Stimulated activated CD8-positive, alpha-beta memory T cell treated with anti-CD3 and anti-CD28 coated beads, Interleukin-15, amount 100 ng/mL, for 4 hours (primary cell): ENCODE measurements around the gene BST1.
"Not testable (repeated sequence)": the region's sequence is repeated elsewhere in the genome, so short reads cannot be mapped to it uniquely, and the experiment has no call there.

Experiments
- DNase-seq, 2 donors: peaks; one replicate each; pipeline ENCODE4 v3.0.0-alpha.2; 2020; ENCODE audit warnings: low read depth in 2 of 2

The BST1 gene

DNA sequence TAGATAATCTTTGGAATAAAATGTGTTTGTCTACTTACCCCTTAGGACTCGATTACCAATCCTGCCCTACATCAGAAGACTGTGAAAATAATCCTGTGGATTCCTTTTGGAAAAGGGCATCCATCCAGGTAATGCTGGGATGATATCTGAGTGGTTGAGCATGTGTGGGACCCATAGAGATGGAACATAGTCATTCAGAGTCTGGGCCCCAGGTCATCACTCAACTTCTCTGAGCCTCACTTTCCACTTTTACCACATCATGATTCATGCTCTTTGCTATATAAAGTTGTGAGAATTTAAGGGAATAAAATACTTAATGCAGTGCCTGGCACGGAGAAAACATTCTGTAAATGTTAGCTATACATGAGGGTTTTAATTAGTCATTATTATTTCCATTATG, 8.9 kb downstream of the BST1 start:
- no peak for DNase-seq

DNA sequence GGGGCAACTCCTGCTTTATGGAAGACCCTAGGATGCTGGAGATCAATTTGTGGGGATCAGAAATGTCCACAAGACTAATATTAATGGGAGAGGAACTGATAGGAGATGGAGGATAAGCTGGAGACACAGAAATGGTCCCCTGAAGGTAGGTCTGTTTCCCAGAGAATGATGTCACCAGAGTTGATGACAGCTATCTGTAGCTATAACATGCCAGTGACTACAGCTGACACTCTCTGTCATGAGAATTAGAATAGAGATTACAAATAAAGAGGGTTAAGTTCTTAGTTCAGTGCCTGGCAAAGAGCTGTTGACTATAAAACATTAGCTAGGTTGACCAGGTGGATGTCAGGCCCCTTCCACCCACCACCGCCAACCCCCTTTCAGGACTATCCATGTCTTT, 9.3 kb downstream of the BST1 start:
- DNase-seq, result no peak

DNA sequence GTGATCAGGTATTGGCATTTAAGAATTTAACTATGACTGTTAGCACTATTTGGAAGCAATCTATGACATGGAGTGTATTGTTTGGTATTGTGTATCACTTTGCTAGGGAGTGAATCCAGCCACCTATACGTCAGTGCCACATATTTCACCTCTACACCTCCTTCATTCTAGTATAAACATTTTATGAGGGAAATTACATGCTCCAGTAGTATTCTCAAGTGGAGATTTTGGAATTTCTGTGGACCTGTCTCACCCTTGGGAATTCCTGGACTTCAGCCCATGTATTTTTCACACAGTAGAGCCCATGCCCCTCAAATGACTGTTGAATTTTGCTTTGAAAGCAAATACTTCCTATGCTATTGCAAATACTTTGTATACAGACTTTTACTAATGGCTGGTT, 11.3 kb downstream of the BST1 start:
- DNase-seq, result no peak

DNA sequence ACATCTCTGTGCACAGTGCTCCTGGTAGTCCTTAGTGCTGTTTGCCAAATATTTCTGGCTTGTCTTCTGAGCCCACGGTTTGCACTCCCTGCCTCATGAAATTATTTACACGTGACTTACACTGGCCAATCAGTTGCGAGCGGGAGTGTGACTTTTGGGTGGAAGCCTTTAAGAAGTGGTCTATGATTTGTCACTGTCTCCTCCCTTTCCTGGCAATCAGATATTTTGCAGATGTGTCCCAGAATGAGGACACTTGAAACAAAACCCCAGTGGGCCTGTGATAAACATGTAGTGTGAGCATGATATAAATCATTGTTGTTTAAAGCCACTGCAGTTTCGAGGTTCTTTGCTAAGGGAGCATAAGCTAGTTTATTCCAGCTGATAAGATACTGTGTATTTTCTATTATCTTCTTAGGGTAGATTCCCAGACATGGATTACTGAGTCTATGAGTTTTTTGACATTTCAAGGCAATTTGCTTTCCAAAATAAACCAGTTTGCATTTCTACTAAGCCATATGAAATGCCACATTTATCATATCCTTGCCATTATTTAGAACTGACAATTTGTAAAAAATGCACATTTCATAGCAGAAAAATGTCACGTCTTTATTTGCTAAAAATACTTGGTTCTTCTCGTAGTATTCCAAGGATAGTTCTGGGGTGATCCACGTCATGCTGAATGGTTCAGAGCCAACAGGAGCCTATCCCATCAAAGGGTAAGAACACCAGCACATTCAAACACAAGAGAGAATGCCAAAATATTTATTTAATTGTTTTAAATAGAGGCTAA, 12.0 kb downstream of the BST1 start:
- DNase-seq, result no peak

DNA sequence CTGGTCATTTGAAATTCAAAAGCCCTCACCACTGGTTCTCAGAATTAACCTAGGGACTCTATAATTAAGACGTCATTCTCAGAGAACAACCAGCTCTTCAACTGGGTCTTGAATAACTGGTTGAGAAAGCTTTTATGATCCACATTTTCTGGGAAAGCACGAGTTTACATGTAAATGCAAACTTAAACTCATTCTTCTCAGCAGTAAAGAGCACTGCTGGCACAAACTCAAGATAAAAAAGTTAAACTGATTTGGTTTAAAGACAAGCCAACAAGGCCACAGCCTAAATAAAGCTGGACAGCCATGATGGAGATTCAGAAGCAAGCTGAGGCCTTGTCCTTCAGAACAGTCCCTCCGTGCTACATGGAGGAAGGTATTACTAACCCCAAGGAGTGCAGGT, 13.2 kb downstream of the BST1 start:
- DNase-seq, result no peak

DNA sequence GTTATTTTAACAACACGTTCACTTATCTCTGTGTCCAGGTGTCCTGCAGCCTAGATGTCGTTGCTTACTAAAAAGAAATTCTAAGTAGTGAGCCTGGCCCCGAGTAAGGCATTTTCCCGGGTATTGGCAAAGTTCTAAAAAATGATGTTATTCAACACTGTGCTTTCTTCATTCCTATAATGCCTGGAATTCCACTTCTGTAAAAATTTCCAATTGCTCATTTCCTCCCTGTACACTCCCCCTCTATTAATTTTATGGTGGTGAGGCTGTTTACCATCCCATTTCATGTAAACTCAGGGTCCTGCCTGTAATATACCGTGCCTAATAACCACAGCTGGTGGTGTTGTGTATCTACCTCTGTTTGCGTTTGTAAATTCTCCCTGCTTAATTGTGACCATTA, 14.2 kb downstream of the BST1 start:
- no peak for DNase-seq

DNA sequence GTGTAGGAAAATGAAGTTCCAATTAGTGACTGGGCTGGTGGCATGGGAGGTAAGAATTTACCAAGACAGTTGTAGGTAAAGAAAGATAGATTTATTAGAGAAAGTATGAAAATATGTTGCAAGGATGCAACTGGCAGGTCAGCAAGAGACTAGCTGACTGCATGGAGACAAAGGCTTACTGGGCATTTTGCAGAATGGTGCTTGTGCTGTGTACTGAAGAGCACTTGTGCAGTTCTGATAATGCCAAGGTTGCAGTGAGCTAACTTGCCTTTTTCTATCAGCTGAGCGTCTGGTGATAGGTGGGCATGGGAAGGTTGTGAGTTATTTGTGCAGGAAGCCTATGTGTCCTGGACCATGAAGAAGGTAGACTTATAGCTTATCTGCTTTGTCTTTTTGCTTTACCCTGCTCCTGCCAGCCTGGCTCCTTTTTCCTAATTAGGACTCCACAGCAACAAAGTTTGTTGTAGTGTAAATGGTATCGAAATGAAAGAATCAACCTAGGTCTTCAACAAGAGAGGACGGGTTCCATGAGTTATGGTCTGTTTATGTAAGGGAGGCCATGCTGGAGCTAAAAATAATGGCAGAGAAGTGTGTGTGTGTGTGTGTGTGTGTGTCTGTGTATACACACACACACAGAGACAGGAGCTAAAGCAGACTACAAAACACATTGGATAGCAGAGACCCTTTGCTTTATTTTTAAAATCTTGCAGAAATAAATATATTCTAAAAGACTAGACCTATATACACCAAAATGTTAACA, 15.0 kb downstream of the BST1 start:
- DNase-seq, result no peak

DNA sequence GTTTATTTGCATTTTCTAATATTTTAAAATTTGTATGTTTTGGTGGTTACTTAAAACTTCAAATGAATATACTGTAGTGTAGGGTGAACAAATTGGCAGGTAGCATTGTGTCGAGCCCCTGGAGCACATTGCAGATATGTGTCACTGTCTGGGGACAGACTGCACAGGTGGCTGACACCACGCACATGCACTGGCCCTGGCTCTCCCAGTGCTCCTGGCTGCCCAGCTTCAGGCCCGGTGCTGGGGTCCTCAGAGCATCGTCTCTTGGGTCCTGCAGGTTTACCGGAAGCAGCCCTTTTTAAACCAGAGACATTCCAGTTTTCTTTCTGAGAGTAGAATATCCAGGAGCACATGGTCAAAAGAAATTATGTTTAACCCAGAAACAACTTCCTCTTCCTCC, 15.6 kb downstream of the BST1 start:
- DNase-seq, result no peak

DNA sequence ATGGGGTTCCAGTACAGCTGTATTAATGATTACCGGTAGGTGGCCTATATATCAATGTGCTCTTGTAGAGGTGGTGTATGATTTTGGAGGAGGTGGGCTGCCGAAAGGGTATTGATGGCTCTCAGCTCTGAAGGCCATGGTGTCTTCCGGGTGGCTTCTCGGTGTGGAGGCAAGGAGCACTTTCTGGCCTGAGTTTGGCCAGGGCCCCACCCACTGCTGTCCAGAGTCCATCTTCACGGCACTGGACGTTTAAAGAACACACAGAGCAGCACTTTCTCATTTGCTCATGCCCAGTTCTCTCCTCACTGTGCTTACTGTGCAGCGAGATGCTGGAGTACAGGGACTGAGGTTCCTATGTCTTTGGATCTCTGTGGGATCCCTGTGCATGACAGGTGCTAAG, 16.1 kb downstream of the BST1 start:
- DNase-seq, result no peak

DNA sequence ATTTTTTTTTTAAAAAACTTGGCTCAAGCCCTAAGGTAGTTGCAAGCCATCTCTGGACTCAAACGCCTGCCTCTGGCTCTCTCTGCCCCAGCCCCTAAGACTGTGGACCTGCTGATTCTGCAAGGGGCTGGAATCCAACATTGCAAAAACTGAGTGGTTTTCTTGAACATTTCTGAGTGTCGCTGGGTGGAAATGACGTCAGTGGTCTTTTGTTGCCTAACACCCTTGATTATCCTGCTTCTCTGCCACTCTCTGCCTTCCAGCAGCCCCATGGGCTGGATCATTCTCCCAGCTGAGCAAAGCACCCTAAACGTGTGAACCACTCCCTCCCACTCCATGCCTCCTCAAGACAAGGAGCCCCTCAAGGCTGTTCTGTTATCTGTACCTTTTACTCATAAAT, 16.6 kb downstream of the BST1 start:
- no peak for DNase-seq

DNA sequence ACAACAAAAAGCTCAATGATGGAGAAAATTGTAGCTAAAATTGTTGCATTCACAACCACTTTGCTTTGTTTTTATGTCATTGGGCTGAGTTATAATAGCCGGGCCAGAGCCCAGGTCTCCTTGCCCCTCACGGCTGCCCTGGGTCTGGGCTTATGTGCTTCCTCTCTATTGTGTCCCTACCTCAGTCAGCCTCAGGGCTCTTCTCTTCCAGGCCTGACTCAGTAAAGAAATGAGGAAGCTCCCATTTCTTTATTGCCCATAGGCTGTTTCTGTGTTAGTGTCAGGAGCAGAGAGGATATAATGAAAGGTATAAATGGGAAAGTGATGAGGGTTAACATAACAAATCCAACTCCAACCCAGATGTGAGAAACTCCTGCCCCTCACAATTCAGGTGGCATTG, 18.0 kb downstream of the BST1 start:
- no peak for DNase-seq

DNA sequence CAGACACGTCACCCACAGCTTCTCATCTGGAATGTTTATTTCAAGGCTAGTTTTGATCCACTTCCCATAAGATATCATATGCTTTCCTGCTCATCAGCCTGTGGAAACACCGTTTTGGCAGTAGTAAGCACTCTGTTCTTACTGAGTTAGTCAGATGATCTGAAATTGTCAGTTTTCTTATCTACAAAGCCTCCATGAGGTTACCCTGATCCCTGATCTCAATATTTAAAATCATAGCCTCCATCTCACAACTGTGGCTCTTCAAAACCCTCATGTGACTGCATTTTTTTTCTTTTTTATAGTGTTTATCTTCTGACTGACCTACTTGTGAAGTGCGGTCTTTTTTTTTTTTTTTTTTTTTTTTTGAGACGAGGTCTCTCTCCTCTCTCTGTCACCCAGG, 22.7 kb downstream of the BST1 start:
- DNase-seq, result no peak

DNA sequence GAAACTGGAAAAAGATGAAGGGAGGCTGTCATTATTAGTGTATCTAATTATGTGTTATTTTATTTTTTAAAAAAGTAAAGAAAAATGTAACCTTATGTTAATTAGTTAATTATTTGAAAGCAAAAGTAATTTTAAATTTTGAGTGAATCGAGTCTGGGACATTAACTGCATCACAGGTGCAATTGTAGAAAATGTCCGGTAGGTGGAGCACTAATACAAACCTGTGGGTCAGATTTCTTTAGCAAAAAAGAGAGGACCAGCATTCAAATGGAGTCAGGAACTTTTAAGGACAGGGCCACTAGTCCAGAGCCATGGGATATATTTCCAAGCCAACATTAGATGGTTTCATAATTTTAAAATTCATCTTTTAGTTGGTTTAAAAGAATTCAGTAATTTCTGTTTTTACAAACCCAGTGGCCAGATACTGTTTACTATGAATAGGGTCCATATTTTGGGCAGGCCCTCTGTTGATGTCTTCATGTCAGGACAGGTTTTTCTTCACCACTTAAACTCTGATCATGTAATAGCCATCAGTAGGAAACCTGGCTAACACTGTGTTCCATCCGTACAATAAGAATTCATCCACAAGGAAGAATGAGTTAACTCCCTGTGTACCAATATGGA, 27.2 kb downstream of the BST1 start:
- DNase-seq, result peak in 1 of 2 donors; percentile 7

DNA sequence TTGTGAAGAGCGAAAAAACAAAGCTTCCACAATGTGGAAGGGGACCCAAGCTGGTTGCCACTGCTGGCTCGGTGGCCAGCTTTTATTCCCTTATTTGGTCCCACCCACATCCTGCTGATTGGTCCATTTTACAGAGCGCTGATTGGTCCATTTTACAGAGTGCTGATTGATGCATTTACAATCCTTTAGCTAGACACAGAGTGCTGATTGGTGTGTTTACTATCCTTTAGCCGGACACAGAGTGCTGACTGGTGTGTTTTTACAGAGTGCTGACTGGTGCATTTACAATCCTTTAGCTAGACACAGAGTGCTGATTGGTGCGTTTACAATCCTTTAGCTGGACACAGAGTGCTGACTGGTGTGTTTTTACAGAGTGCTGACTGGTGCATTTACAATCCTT, 30.2 kb downstream of the BST1 start:
- not testable (repeated sequence) for DNase-seq

DNA sequence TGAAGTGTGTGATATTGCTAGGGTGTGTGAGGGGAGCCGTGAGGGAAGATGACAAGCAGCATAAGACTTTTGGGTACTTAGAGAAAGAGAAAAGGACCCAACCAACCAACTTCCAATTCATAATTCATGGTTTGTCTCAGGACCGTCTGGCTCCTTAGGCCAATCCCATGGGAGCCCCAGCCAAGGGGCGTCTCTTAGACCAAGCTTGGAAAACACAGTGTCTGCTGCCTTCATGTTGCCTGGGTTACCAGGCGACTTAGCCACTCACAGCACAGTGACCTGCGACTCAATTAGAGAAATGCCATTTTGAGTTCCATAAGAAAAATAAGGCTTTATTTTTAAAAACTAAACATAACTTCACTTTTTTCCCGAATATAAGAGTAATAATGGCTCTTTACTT, 32.7 kb downstream of the BST1 start:
- DNase-seq, result no peak

DNA sequence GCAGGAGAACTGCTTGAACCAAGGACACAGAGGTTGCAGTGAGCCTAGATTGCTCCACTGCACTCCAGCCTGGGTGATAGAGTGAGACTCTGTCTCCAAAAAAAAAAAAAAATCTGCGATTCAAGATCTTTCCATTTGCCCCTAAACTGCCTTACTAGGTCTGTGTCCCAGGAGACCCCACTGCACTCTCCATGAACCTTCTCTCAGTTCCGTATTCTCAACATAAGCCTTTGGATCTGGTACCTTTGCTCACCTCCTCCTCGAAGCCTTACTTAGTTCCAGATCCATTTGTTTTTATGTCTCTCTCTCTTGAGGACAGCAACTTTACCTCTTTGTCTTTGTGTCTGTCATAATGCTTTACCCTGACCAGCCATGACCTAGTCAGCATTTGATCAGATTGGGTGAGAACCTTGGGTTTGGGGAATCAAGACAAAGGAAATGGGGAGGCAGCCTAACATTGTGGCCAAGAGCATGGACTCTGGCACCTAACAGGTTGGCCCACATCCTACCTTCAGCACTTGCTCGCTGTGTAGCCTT, 33.7 kb downstream of the BST1 start:
- no peak for DNase-seq

DNA sequence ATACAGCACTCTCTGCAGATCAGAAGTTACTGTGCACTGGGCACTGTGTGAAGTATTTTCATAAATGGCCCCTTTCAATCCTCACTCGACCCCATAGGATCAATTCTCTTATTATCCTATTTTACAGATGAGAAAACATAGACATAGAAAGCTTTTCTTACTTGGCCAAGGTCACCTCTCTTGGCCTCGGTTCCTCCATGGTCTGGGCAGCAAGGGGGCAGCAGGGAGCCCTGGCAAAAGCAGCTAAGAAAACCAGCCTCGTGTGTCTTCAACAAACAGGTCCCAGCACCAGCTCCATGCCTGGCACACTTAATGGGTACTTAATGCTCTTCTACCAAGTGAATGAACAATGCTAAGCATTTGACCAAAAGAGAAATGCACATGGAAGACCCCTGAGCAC, 34.4 kb downstream of the BST1 start:
- DNase-seq, result no peak

DNA sequence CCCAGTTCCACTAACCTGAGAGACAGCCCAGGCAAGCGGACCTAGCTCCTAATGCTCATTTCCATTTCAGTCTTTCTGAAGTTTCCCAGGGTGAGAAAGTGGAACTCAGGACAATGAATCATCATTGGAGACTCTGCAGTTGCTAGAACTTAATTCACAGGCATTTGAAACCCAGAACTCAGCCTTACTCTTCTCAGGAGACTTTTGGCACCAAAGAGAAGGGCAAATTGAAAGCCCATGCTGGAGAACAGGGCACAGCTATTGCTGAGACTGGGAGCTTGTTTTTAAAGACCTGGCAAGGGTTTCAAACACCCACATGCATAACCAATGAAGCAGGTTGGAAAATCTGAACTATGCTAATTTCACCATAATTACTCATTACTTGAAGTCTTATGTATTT, 36.0 kb downstream of the BST1 start:
- DNase-seq, result no peak

DNA sequence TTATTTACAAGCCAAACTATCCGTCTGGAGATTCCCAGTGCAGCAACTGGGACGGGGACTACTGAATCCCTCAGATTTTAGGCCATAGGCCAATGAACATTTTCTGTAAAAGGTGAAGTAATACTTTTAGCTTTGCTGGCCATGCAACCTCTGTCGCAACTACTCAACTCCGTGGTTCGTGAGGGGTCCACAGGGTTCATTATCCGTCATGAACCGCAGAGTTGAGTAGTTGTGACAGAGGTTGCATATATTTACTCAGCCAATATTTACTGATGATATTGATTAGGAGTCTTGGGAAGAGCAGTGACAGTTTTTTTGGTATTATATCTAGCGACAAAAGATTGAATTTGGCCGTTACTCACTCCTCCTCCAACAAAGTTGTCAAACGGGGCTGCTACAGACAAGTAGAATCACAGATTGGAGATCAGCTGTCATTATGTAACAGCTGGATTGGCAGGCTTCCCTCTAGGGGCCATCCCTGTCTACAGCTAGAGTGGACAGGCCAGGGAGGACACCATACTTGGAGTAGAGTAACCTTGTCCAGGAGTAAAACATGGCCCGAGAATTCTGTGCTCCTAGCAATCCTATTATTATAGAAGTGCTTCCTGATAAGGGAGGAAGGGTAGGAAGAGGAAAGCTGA, 38.0 kb downstream of the BST1 start:
- no peak for DNase-seq

DNA sequence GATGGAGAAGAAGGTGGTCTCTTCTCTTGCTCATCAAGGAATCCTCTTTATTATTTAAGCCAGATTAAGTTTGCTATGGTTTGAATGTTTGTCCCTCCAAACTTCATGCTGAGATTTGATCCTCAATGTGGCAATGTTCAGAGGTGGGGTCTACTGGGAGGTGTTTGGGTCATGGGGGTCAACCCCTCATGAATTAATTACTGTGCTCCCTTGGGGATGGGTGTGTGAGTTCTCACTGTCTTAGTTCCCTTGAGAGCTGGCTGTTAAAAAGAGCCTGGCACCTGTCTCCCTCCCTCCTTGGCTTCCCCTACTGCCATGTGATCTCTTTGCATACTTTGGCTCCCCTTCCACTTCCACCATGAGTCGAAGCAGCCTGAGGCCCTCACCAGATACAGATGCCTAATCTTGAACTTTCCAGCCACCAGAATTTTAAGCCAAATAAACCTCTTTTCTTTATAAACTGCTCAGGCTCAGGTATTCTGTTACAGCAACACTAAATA, 39.3 kb downstream of the BST1 start:
- no peak for DNase-seq

DNA sequence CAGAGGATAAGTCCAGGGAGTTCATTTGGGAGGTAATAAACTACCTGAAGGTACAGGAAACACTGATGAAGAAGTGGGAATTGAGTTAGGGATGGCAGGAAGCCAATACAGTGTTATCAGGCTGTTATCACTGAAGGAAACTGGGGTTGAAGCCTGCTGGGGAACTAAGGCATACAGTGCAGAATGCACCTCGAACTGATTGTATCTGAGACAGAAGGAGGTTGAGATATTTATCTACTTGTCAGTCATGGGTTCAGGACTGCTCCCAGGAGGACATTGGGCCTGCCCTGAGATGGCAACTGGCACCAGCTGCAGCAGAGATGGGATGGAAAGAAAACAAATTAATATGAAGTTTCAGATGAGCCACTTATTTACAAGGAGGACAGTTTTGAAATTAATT, 39.8 kb downstream of the BST1 start:
- DNase-seq, result no peak

DNA sequence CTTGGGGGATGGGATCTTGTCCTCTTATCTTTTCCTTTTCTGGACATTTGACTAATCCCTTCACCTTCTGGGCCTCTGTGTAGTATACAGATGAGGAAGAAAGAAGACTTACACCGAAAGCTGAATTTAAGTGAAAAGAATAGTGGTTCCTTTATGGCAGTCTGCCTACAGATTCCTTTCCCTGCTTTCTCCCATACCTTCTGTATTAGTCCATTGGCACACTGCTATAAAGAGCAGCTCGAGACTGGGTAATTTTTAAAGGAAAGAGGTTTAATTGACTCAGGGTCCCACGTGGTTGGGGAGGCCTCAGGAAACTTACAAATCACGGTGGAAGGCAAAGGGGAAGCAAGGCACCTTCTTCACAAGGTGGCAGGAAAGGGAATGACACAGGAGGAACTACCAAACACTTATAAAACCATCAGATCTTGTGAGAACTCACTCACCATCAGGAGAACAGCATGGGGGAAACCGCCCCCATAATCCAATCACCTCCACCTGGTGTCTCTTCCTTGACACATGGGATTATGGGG, 41.2 kb downstream of the BST1 start:
- DNase-seq, result no peak
